Effector memory CD8-positive, alpha-beta T cell (primary cell): Measurements from ENCODE around the gene MYO5B.

Experiments
- ATAC-seq: fragments of 150-1000 bp; cut with Tn5 transposase; replicated peaks from 2 replicates; pipeline ENCODE4 v1.10.0; 2021; ENCODE audit warnings: mild to moderate bottlenecking, moderate library complexity
- DNase-seq, 3 experiments: peaks; one replicate each; pipeline ENCODE4 v3.0.0; 2021
- H3K27ac Mint-ChIP-seq, 2 donors: one replicate each; pipeline ENCODE4 v1.8.0; 2022; ENCODE audit warnings: mild to moderate bottlenecking in 2 of 2, mixed read lengths in 2 of 2, moderate library complexity in 2 of 2
- H3K27me3 Mint-ChIP-seq, 2 donors: one replicate each; pipeline ENCODE4 v1.8.0; 2022; ENCODE audit warnings: mixed read lengths in 2 of 2
- H3K36me3 Mint-ChIP-seq: one replicate; pipeline ENCODE4 v1.8.0; 2022; ENCODE audit warnings: mild to moderate bottlenecking, moderate library complexity, mixed read lengths; ENCODE audit not compliant: insufficient read depth
- H3K4me1 Mint-ChIP-seq, 2 donors: one replicate each; pipeline ENCODE4 v1.8.0; 2022; ENCODE audit warnings: low read depth in 2 of 2, mixed read lengths in 2 of 2
- H3K4me3 Mint-ChIP-seq, 2 donors: one replicate each; pipeline ENCODE4 v1.8.0; 2022; ENCODE audit warnings: mild to moderate bottlenecking in 2 of 2, mixed read lengths in 2 of 2, moderate library complexity in 2 of 2
- H3K9me3 Mint-ChIP-seq, 2 donors: one replicate each; pipeline ENCODE4 v1.8.0; 2022; ENCODE audit warnings: mixed read lengths in 2 of 2

MYO5B gene

DNA sequence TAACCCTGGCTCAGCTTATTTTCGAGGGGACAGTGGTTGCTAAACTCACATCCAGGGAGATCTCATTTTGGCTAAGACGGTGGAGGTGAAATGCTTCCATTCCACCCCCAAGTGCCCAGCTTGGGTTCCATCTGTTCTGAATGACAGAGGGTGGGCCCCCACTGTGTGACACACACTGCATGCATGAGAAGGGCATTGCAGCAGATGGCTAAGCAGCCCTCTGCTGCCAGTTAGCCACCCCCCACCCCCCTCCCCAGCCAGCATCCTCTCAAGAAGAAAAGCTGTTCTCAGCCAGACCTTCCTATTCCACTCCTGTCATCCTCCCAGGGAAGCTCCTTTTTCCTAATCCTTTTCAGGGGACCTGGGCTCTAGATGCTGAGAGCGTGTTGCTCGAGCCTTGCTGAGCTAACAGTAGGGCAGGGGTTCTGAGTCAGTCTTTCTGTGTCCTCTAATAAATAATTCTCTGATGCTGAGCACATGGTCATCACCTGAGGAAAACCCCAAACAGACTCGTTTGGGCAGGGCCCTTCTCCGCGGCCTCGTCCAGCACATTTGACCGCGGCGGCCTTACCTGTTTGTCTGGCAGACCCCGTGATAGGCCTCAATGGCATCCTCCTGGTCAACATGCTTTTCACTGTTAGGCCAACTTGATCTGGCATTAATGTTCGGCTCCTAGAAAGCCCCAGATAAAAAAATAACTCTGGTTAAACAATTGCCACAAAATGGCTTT is 332.1 kb downstream of the MYO5B start:
- peaks cover 2% of the 10 kb centered on the region for H3K36me3 Mint-ChIP-seq
- no peak overlapping the region for H3K4me3 Mint-ChIP-seq
- ATAC-seq (no peak), DNase-seq (no peak)
- no peaks in the 10 kb centered on the region for H3K9me3 Mint-ChIP-seq
- peaks cover 4 to 5% of the 10 kb centered on the region in 2 donors for H3K4me1 Mint-ChIP-seq
- H3K27ac Mint-ChIP-seq, result no peak overlapping the region
- H3K27me3 Mint-ChIP-seq, result peaks cover 11 to 48% of the 10 kb centered on the region in 2 donors

DNA sequence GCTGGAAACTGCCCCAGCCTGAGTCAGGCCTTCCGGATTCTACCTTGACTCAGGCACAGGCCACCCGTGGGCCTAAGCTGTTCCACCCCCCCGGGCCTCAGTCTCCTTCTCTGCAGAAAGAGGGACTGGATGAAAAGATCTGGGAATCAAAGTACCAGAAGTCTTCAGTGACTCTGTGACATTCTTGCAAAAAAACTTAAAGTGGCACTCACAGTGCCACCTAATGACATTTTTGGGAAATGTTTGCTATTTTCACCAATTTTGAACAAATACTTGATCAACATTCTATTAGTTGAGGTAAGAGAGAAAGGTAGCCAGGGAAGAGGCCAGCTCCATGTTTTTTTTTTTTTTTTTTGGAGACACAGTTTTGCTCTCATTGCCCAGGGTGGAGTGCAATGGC is 333.3 kb downstream of the MYO5B start:
- H3K4me3 Mint-ChIP-seq, result no peak overlapping the region
- H3K36me3 Mint-ChIP-seq, result no peaks in the 10 kb centered on the region
- DNase-seq (no peak), ATAC-seq (no peak)
- peaks cover 11 to 39% of the 10 kb centered on the region in 2 donors for H3K27me3 Mint-ChIP-seq
- no peaks in the 10 kb centered on the region for H3K9me3 Mint-ChIP-seq
- peaks cover 4 to 6% of the 10 kb centered on the region in 2 donors for H3K4me1 Mint-ChIP-seq
- H3K27ac Mint-ChIP-seq, result no peak overlapping the region

DNA sequence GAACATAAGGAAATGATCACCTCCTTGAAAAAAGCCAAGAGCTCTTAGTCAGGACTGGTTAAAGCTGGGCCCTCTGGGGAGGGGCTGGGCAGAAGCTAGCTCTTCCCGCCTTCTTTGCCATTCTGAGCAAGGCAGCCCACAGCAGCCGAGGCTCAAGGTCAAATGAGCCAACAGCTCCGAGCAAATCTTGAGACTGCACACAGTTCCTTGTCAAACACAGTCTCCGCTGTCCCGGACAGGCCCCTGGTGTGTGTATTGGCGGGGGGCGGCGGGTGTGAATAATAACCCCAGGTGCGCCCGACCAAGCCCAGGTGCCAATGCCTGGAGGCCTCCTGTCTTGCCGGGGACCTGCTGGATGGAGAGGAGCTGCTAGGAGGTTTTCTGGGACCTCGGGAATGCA is 335.2 kb downstream of the MYO5B start:
- no peak overlapping the region for H3K27ac Mint-ChIP-seq
- no peak overlapping the region for H3K4me3 Mint-ChIP-seq
- H3K4me1 Mint-ChIP-seq, result peaks cover 4 to 7% of the 10 kb centered on the region in 2 donors
- H3K9me3 Mint-ChIP-seq, result no peaks in the 10 kb centered on the region
- no peaks in the 10 kb centered on the region for H3K36me3 Mint-ChIP-seq
- peaks cover 6 to 24% of the 10 kb centered on the region in 2 donors for H3K27me3 Mint-ChIP-seq
- no peak for DNase-seq
- no peak for ATAC-seq

DNA sequence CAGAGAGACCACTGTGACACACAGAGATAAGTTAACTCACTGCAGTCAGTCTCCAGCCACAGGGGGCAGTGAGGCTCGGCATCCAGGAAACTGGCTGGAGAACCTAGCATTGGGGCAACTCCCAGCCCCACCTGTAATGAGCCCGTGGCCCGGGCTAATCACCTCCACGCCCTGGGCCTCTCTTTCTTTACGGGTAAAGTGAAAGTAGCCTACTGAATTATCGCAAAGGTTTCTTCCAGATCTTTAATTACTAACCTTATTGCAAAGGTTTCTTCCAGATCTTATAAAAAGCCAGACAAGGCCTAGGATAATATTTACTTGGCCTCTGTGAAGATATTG is 336.0 kb downstream of the MYO5B start:
- H3K36me3 Mint-ChIP-seq, result no peaks in the 10 kb centered on the region

DNA sequence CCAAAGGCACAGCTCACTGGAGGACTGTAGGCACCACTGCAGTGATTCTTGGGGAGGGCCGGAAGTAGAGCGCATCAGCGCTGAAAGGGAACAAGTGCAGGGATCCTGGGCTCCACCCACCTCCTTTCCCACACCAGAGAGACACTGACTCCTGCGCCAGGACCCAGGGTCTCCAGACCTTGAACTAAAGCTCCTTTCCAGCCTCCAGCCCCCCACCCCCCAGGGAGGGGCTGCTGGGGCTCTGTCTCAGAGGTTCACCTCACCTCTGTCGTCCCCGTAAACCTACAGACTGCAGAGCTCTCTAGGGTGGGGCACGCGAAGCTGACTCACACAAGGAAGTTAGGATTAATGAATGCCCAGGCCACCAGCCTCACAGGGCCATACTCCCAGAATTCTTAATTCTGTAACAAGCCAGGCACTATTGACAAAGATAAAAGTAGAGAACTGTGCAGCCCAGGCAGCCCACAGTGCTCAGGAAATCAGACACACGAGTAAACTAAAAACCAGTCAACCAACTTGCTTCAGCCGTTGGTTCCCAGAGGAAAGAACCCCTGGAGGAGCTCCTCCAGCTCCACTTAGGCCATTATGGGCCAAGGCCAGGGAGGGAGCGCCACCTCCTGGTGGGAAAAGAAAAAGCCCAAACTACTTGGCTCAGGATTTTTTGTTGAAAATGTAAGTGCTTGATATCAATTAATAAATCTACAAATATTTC is 336.5 kb downstream of the MYO5B start:
- Mint-ChIP-seq H3K4me3 (no peak overlapping the region), H3K36me3 (no peaks in the 10 kb centered on the region), H3K9me3 (no peaks in the 10 kb centered on the region), H3K4me1 (peaks cover 4 to 7% of the 10 kb centered on the region in 2 donors), H3K27me3 (peaks cover 0 to 12% of the 10 kb centered on the region in 2 donors), H3K27ac (peak overlapping the region in 1 of 2 donors; percentile 38)
- DNase-seq (peak; percentile 52 to 59 (median 53)), ATAC-seq (peak; percentile 37)

More for the DNA sequence above, 336.0 kb downstream of the MYO5B start:
- no peak for ATAC-seq
- Mint-ChIP-seq H3K27ac (peak overlapping the region in 1 of 2 donors; percentile 38), H3K4me3 (no peak overlapping the region), H3K9me3 (no peaks in the 10 kb centered on the region), H3K4me1 (peaks cover 4 to 7% of the 10 kb centered on the region in 2 donors), H3K27me3 (peaks cover 0 to 17% of the 10 kb centered on the region in 2 donors)
- no peak for DNase-seq

DNA sequence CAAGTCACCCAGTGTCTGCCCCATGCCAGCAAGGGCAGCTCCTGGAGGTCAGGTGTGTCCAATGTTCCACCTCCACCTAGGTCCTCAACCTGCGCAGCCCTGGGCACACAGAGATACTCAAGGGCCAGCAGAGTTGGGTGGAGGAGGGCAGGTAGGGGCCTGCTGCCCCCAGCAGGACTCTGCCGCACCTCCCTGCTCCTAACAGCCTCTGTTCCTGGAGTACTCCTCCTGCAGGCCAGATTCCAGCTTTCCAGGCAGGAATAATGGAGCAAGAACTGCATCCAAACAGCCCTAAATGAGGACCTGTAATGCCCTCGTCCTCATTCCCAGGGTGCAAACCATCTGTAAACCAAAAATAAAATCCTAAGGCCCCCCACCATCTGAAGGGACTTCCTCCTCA is 337.2 kb downstream of the MYO5B start:
- H3K36me3 Mint-ChIP-seq, result no peaks in the 10 kb centered on the region
- H3K27ac Mint-ChIP-seq, result peak overlapping the region in 1 of 2 donors; percentile 38
- peaks cover 0 to 4% of the 10 kb centered on the region in 2 donors for H3K27me3 Mint-ChIP-seq
- no peak for ATAC-seq
- no peaks in the 10 kb centered on the region for H3K9me3 Mint-ChIP-seq
- DNase-seq, result no peak
- H3K4me3 Mint-ChIP-seq, result no peak overlapping the region
- peaks cover 4 to 7% of the 10 kb centered on the region in 2 donors for H3K4me1 Mint-ChIP-seq

DNA sequence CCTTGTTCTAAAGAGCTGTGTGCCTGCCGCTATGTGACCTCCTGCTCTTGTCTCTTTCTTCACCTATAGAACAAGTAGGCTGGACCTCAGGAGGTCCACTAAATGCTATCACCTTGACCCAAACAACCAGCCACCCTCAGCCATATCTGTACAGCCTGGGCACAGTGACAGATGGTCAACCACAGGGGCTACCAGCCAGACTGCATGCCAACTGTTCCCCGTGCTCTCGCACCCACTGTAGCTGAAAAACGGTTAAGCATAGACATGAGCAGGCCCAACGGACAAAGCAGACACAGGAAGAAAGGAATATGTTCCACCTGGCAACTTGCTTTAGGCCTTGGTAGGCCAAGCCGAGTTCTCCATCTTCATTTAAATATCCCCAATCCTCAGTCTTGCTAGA is 338.5 kb downstream of the MYO5B start:
- DNase-seq (no peak), ATAC-seq (no peak)
- Mint-ChIP-seq H3K36me3 (no peaks in the 10 kb centered on the region), H3K4me3 (no peak overlapping the region), H3K27me3 (no peaks in the 10 kb centered on the region), H3K4me1 (peaks cover 4 to 7% of the 10 kb centered on the region in 2 donors), H3K9me3 (no peaks in the 10 kb centered on the region), H3K27ac (peak overlapping the region in 1 of 2 donors; percentile 39)

DNA sequence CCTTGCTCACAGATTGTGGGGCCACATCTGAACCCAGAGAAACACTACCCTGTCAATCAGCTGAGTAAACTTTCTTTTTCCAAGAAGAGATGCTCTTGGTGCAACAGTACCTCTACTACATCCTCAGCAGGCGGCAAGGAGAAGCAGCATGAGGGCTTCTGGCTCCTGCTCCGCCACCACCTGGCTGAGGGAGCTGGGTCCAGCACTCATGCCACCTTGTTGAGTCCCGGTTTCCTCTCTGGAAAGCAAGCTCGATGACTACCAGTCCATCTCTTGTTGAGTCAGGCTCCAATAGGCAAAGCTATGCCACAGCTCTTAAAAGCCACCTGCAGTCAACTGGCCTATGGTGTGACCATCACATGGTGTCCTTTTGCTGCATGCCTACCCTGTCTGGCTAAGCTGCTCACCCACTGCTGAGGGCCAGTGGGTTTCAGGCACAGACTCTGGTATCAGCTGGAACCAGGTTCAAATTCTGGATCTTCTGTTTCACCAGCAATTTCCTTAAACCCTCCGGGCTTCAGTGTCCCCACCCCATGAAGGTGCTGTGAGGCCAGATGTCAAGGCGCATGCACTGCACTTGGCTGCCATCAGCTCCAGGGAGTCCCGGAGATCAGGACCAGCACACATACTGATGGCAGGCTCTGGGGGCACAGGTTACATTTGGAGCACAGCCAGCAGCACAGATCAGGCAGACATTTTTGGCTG is 339.1 kb downstream of the MYO5B start:
- Mint-ChIP-seq H3K4me1 (peaks cover 4 to 7% of the 10 kb centered on the region in 2 donors), H3K27ac (no peak overlapping the region), H3K9me3 (no peaks in the 10 kb centered on the region), H3K4me3 (no peak overlapping the region), H3K36me3 (no peaks in the 10 kb centered on the region), H3K27me3 (peaks cover 0 to 2% of the 10 kb centered on the region in 2 donors)
- DNase-seq (no peak), ATAC-seq (no peak)

DNA sequence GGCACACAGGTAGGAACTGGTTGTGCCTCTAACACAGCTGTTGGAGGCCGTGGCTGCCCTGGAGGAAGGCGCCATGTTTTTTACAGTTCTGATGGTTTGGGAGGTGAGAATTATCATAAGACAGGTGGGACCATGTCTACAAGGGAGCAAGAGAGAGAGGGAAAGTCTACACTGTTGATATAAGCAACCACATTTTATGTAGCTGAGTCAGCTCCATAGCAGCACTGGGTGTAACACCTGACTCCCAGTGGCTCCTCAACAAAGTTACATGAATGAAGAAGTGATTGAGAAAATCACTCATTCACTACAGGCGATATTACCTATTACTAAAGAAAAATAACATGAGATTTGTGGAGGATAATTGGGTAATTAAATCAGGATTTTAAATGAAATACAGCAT is 340.3 kb downstream of the MYO5B start:
- H3K27ac Mint-ChIP-seq, result no peak overlapping the region
- no peak for DNase-seq
- peaks cover 4 to 7% of the 10 kb centered on the region in 2 donors for H3K4me1 Mint-ChIP-seq
- no peak overlapping the region for H3K4me3 Mint-ChIP-seq
- H3K9me3 Mint-ChIP-seq, result no peaks in the 10 kb centered on the region
- no peak for ATAC-seq
- H3K36me3 Mint-ChIP-seq, result no peaks in the 10 kb centered on the region
- peaks cover 0 to 13% of the 10 kb centered on the region in 2 donors for H3K27me3 Mint-ChIP-seq

DNA sequence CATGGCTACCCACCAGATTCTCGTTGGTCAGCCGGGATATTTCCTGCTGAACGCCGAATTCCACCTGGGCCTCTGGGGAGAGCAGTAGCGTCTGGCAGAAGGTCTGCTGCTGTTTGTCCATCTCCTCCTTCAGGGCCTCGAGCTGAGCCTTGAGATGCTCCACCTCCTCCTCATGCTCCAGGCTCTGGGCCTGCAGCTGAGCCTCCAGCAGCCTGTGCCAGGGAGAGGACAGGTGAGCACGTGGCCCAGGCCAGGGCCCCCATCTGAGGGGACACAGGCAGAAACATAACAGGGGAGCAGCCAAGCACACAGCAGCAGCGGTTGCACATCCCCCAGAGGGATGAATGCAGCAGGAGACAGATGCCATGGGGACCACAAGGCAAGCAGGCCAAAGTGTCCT is 341.5 kb downstream of the MYO5B start:
- no peak overlapping the region for H3K4me3 Mint-ChIP-seq
- H3K9me3 Mint-ChIP-seq, result no peaks in the 10 kb centered on the region
- H3K27me3 Mint-ChIP-seq, result peaks cover 8 to 25% of the 10 kb centered on the region in 2 donors
- H3K4me1 Mint-ChIP-seq, result peaks cover 2 to 6% of the 10 kb centered on the region in 2 donors
- no peaks in the 10 kb centered on the region for H3K36me3 Mint-ChIP-seq
- ATAC-seq (no peak), DNase-seq (no peak)
- no peak overlapping the region for H3K27ac Mint-ChIP-seq

DNA sequence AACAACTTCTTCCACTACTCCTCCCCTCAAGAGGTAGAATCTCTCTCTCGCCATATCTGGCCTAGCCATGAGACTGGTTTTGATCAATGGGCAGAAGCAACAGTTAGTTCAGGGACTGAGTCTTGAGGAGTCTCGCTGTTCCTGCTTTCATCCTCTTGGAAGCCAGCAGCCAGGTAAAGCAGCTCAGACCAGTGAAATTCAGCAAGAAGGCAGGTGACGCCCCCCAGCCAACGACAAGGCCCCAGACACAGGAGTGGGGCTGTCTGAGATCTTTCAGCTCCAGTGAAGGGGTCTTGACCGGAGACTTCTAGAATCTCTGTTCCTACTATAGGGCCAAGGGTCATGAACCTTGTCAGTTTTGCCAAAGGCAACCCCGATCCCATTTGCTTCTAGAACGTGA is 341.9 kb downstream of the MYO5B start:
- Mint-ChIP-seq H3K36me3 (no peaks in the 10 kb centered on the region), H3K27me3 (peaks cover 11 to 29% of the 10 kb centered on the region in 2 donors), H3K4me1 (peaks cover 6% of the 10 kb centered on the region in 2 donors), H3K9me3 (no peaks in the 10 kb centered on the region), H3K4me3 (no peak overlapping the region), H3K27ac (no peak overlapping the region)
- ATAC-seq, result no peak
- DNase-seq, result no peak

DNA sequence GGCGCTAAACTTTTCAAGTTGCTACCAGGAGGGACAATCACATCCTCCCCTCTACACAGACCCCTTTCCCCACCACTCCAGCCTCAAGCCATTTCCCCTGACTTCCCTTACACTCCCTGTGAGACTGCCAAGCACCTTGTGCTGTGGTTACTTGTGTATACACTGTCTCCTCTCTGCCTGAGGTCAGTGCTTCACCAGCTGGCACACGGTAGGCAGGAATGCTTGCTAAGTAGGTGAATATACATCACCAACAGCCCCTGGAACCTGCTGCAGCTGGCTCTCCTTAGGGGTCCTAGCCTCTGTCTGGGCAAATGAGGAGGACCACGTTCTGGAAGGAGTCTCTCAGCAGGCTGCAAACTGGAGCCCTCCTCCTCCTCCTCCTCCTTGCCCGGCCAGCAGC is 343.3 kb downstream of the MYO5B start:
- Mint-ChIP-seq H3K4me1 (peaks cover 6 to 9% of the 10 kb centered on the region in 2 donors), H3K27me3 (peaks cover 18 to 43% of the 10 kb centered on the region in 2 donors), H3K36me3 (no peaks in the 10 kb centered on the region), H3K9me3 (no peaks in the 10 kb centered on the region), H3K4me3 (no peak overlapping the region), H3K27ac (no peak overlapping the region)
- ATAC-seq (no peak), DNase-seq (no peak)

DNA sequence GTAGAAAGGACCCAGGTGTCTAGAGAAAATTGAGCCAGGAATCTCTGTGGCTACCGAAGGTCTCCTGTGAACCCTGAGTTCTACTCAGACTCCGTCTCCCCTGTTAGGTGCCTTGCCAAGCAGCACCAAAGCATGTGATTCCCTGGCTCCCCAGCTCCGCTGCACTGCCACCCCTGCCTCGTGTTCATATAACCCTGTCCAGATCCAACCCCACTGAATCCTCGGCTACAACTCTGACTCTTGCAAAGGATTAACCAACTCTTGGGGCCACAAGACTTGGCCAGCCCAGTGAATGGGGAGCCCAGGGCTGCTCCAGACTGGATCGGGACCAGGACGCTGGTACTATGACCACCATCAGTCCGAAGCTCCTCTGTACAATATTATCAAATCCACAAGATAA is 344.3 kb downstream of the MYO5B start:
- DNase-seq (no peak), ATAC-seq (no peak)
- Mint-ChIP-seq H3K4me3 (no peak overlapping the region), H3K27ac (no peak overlapping the region), H3K4me1 (peaks cover 7 to 11% of the 10 kb centered on the region in 2 donors), H3K27me3 (peaks cover 18 to 48% of the 10 kb centered on the region in 2 donors), H3K9me3 (no peaks in the 10 kb centered on the region), H3K36me3 (no peaks in the 10 kb centered on the region)
